ENCODE data around the gene CEP350. TPM values are rescaled to one million over a fixed set of nuclear protein-coding genes. Genes with fewer than 3 reads are reported as not detected.

The CEP350 gene
- polyA plus RNA-seq, 1 of the 3 experiments (the other 2 are of a cell fraction): 2.9 TPM

GRCh38 chr1:180053594-180054567 lies 99.3 kb downstream of the CEP350 start (continued):
- TF ChIP-seq GATA2 (CRISPR knock-in tag; IDR thresholded peaks at IDR 0.05): no peak
- no peak for TF ChIP-seq RCOR1 (IDR thresholded peaks at IDR 0.05; ENCODE audit: low read length)
- no peak for TF ChIP-seq TCF12 (IDR thresholded peaks at IDR 0.05)
- no peak for TF ChIP-seq RXRA (IDR thresholded peaks at IDR 0.05; ENCODE audit: borderline replicate concordance, low read depth)
- TF ChIP-seq EZH2phosphoT487 (IDR thresholded peaks at IDR 0.05; ENCODE audit: borderline replicate concordance, low read depth): no peak

GRCh38 chr1:180057883-180058396 lies 103.3 kb downstream of the CEP350 start:
- Histone ChIP-seq H3F3A (replicated peaks; ENCODE audit: insufficient read depth) (peaks cover 12% of the 10 kb centered on the region), H4K20me1 (ENCODE audit: insufficient read depth) (no peaks in the 10 kb centered on the region), H3K4me3 (ENCODE audit: low read depth in 2 of 2, low read length in 1 of 2) (no peak overlapping the region), H3K9me3 (no peaks in the 10 kb centered on the region), H3K79me2 (ENCODE audit: insufficient read depth) (no peaks in the 10 kb centered on the region), H3K9me2 (no peaks in the 10 kb centered on the region), H3K4me2 (no peak overlapping the region), H3K27ac (ENCODE audit: low read depth in 2 of 2, low read length in 1 of 2) (0 out of 4 replicates have a peak overlapping the region, but pooled peaks of 1 of the 2 experiments have one; percentile 5), H3K4me1 (ENCODE audit: control insufficient read depth in 1 of 2, insufficient read depth in 2 of 2, low read depth in 1 of 2, low read length in 1 of 2) (no peaks in the 10 kb centered on the region; a peak in 1 of 4 replicates), H2AFZ (ENCODE audit: low read depth) (no peak overlapping the region), H3K36me3 (replicated peaks in 1 of 2; ENCODE audit: control insufficient read depth in 1 of 2, insufficient read depth in 2 of 2, low read length in 1 of 2) (peaks cover 50 to 64% of the 10 kb centered on the region in 2 experiments), H3K9ac (no peak overlapping the region), H3K27me3 (ENCODE audit: insufficient read depth) (no peaks in the 10 kb centered on the region)
- DNase-seq: no peak
- TF ChIP-seq CTCF (IDR thresholded peaks at IDR 0.05) (no peak), RAD21 (IDR thresholded peaks at IDR 0.05; ENCODE audit: low read length) (no peak), MEF2A (IDR thresholded peaks at IDR 0.05; ENCODE audit: borderline replicate concordance, low read depth) (no peak), MAX (IDR thresholded peaks at IDR 0.05; ENCODE audit: low read depth) (no peak), ELF1 (IDR thresholded peaks at IDR 0.05) (no peak), TEAD4 (IDR thresholded peaks at IDR 0.05; ENCODE audit: borderline replicate concordance, insufficient read depth) (no peak), RXRA (IDR thresholded peaks at IDR 0.05; ENCODE audit: borderline replicate concordance, low read depth) (no peak), ZBTB33 (IDR thresholded peaks at IDR 0.05; ENCODE audit: borderline replicate concordance, low read depth) (no peak), NFIC (IDR thresholded peaks at IDR 0.05; ENCODE audit: borderline replicate concordance) (no peak), USF1 (IDR thresholded peaks at IDR 0.05; ENCODE audit: borderline replicate concordance, low read depth) (no peak), USF2 (IDR thresholded peaks at IDR 0.05; ENCODE audit: borderline replicate concordance, low read depth, low read length) (no peak), RCOR1 (IDR thresholded peaks at IDR 0.05; ENCODE audit: low read length) (no peak), FOXJ3 (CRISPR knock-in tag; IDR thresholded peaks at IDR 0.05) (no peak), SMC3 (IDR thresholded peaks at IDR 0.05; ENCODE audit: low read depth, low read length) (no peak), YY1 (IDR thresholded peaks at IDR 0.05; ENCODE audit: low read depth) (no peak)
- ChIA-PET CTCF (interaction anchor here (1.5 kb wide), 1 partner anchor 243 kb away, joined by 3 read pairs; no protein-coding TSS in a partner anchor), POLR2A (no interaction called here)

All from SK-N-SH (cell line).